Activated CD8-positive, alpha-beta T cell treated with anti-CD3 and anti-CD28 coated beads, Interleukin-2, amount 10 ng/mL, durations not matched to agents 7 days and 5 days (primary cell): Measurements from ENCODE around the gene COX7A2. TPM values are rescaled to one million over a fixed set of nuclear protein-coding genes. Genes with fewer than 3 reads are reported as not detected.

ENCODE experiments used
- ATAC-seq: fragments of 150-1000 bp; cut with Tn5 transposase; one replicate; pipeline ENCODE4 v1.10.0; 2021; ENCODE audit warnings: moderate library complexity
- CTCF ChIA-PET: fragments of 350-600 bp; sonication (Branson Sonifier 250); formaldehyde crosslinking; loops from one replicate; lab custom pipeline; 2021; ENCODE audit warnings: antibody characterized with exemption; lab: Charles Lee
- POLR2A ChIA-PET: fragments of 350-600 bp; sonication (Branson Sonifier 250); formaldehyde crosslinking; loops from one replicate; lab custom pipeline; 2021; ENCODE audit warnings: antibody characterized with exemption; lab: Charles Lee
- DNase-seq: peaks from one replicate; pipeline ENCODE4 v3.0.0-alpha.2; 2020
- H3K27ac Mint-ChIP-seq: one replicate; pipeline ENCODE4 v1.8.0; 2021; ENCODE audit warnings: mild to moderate bottlenecking, mixed read lengths
- H3K27me3 Mint-ChIP-seq: one replicate; pipeline ENCODE4 v1.8.0; 2021; ENCODE audit warnings: low read depth, mixed read lengths
- H3K36me3 Mint-ChIP-seq: one replicate; pipeline ENCODE4 v1.8.0; 2021; ENCODE audit warnings: low read depth, mixed read lengths
- H3K4me1 Mint-ChIP-seq: one replicate; pipeline ENCODE4 v1.8.0; 2021; ENCODE audit warnings: low read depth, mixed read lengths
- H3K4me3 Mint-ChIP-seq: one replicate; pipeline ENCODE4 v1.8.0; 2021; ENCODE audit warnings: mild to moderate bottlenecking, mixed read lengths
- H3K9me3 Mint-ChIP-seq: one replicate; pipeline ENCODE4 v1.8.0; 2022; ENCODE audit warnings: mixed read lengths; ENCODE audit not compliant: insufficient read depth
- total RNA-seq, 2 experiments: library from RNA; stranded (reverse); gene quantifications; one replicate each; pipeline ENCODE4 v1.2.3, GENCODE V29; 2021

COX7A2 gene
- total RNA-seq, result 100 to 1,000 TPM; 430 to 441 TPM

GRCh38 chr6:75243333-75244062 is at the start of gene COX7A2:
Gene COX7A2 (minus strand): TSS chr6:75243801. CDS start chr6:75243734, 67 bp downstream.
- H3K4me1 Mint-ChIP-seq, result peaks cover 18% of the 10 kb centered on the region
- ATAC-seq, result peak; percentile 98
- peak within 1 kb of the TSS; percentile 97 for H3K27ac Mint-ChIP-seq
- no peaks in the 10 kb centered on the region for H3K9me3 Mint-ChIP-seq
- H3K27me3 Mint-ChIP-seq, result peaks cover 21% of the 10 kb centered on the region
- ChIA-PET CTCF (interaction anchor here (0.8 to 1.9 kb wide), 6 partner anchors 14 to 54 kb away, joined by 3 to 10 read pairs (median 4); no protein-coding TSS in a partner anchor), POLR2A (interaction anchor here (0.7 to 1.9 kb wide), 19 partner anchors 9 to 455 kb away, joined by 3 to 50 read pairs (median 4); partner anchors contain the start of genes COL12A1, SENP6 and TMEM30A)
- H3K36me3 Mint-ChIP-seq, result peaks cover 26% of the 10 kb centered on the region
- DNase-seq, result peak; percentile 93
- H3K4me3 Mint-ChIP-seq, result peak within 1 kb of the TSS; percentile 95

- DNase-seq, result no peak
Observed at GRCh38 chr6:75292555-75292954, 49.0 kb upstream of the COX7A2 start.

GRCh38 chr6:75291744-75292143 is 48.1 kb upstream of the COX7A2 start:
- ChIA-PET CTCF (interaction anchor here (1.1 kb wide), 1 partner anchor 14 kb away, joined by 3 read pairs; no protein-coding TSS in a partner anchor), POLR2A (no interaction called here)
- Mint-ChIP-seq H3K27me3 (no peaks in the 10 kb centered on the region), H3K27ac (no peak overlapping the region), H3K4me1 (peaks cover 18% of the 10 kb centered on the region), H3K9me3 (no peaks in the 10 kb centered on the region), H3K4me3 (no peak overlapping the region), H3K36me3 (peaks cover 9% of the 10 kb centered on the region)
- DNase-seq (no peak), ATAC-seq (no peak)

More at GRCh38 chr6:75292555-75292954, 49.0 kb upstream of the COX7A2 start:
- ATAC-seq, result no peak
- peaks cover 5% of the 10 kb centered on the region for H3K36me3 Mint-ChIP-seq
- no peaks in the 10 kb centered on the region for H3K27me3 Mint-ChIP-seq
- POLR2A ChIA-PET, result no interaction called here
- no peak overlapping the region for H3K27ac Mint-ChIP-seq
- CTCF ChIA-PET, result no interaction called here
- H3K4me1 Mint-ChIP-seq, result peaks cover 10% of the 10 kb centered on the region
- no peak overlapping the region for H3K4me3 Mint-ChIP-seq
- H3K9me3 Mint-ChIP-seq, result no peaks in the 10 kb centered on the region

GRCh38 chr6:75291331-75291730 is 47.7 kb upstream of the COX7A2 start:
- peaks cover 22% of the 10 kb centered on the region for H3K4me1 Mint-ChIP-seq
- H3K27ac Mint-ChIP-seq, result no peak overlapping the region
- no peak overlapping the region for H3K4me3 Mint-ChIP-seq
- H3K9me3 Mint-ChIP-seq, result no peaks in the 10 kb centered on the region
- H3K36me3 Mint-ChIP-seq, result peaks cover 9% of the 10 kb centered on the region
- DNase-seq, result no peak
- POLR2A ChIA-PET, result no interaction called here
- CTCF ChIA-PET, result interaction anchor here (1.1 kb wide), 1 partner anchor 13 kb away, joined by 3 read pairs; no protein-coding TSS in a partner anchor
- no peak for ATAC-seq
- no peaks in the 10 kb centered on the region for H3K27me3 Mint-ChIP-seq

GRCh38 chr6:75290136-75290945 is 46.7 kb upstream of the COX7A2 start:
- Mint-ChIP-seq H3K27me3 (no peaks in the 10 kb centered on the region), H3K4me3 (no peak overlapping the region), H3K36me3 (peaks cover 10% of the 10 kb centered on the region), H3K27ac (no peak overlapping the region), H3K9me3 (no peaks in the 10 kb centered on the region), H3K4me1 (peaks cover 27% of the 10 kb centered on the region)
- ChIA-PET POLR2A (no interaction called here), CTCF (interaction anchor here (0.6 kb wide), 1 partner anchor 47 kb away, joined by 3 read pairs; the partner anchor contains the start of gene COX7A2)
- ATAC-seq, result no peak
- DNase-seq, result no peak

- ATAC-seq (no peak), DNase-seq (no peak)
- no peaks in the 10 kb centered on the region for H3K9me3 Mint-ChIP-seq
- no peaks in the 10 kb centered on the region for H3K27me3 Mint-ChIP-seq
- H3K4me1 Mint-ChIP-seq, result peaks cover 27% of the 10 kb centered on the region
- ChIA-PET POLR2A (no interaction called here), CTCF (interaction anchor here (1.8 kb wide), 1 partner anchor 20 kb away, joined by 4 read pairs; no protein-coding TSS in a partner anchor)
- no peak overlapping the region for H3K27ac Mint-ChIP-seq
- no peak overlapping the region for H3K4me3 Mint-ChIP-seq
- peaks cover 10% of the 10 kb centered on the region for H3K36me3 Mint-ChIP-seq
Observed at GRCh38 chr6:75288023-75288422, 44.4 kb upstream of the COX7A2 start.

GRCh38 chr6:75287424-75287823 is 43.8 kb upstream of the COX7A2 start:
- Mint-ChIP-seq H3K4me1 (peaks cover 31% of the 10 kb centered on the region), H3K27me3 (no peaks in the 10 kb centered on the region), H3K36me3 (peaks cover 10% of the 10 kb centered on the region), H3K9me3 (no peaks in the 10 kb centered on the region), H3K27ac (no peak overlapping the region), H3K4me3 (peak overlapping the region; percentile 5)
- POLR2A ChIA-PET, result no interaction called here
- no peak for DNase-seq
- CTCF ChIA-PET, result interaction anchor here (1.8 kb wide), 1 partner anchor 19 kb away, joined by 4 read pairs; no protein-coding TSS in a partner anchor
- ATAC-seq, result no peak

GRCh38 chr6:75286955-75287354 is 43.4 kb upstream of the COX7A2 start:
- Mint-ChIP-seq H3K4me3 (no peak overlapping the region), H3K27ac (no peak overlapping the region), H3K36me3 (peaks cover 10% of the 10 kb centered on the region), H3K27me3 (no peaks in the 10 kb centered on the region), H3K4me1 (peaks cover 34% of the 10 kb centered on the region), H3K9me3 (no peaks in the 10 kb centered on the region)
- DNase-seq, result no peak
- CTCF ChIA-PET, result no interaction called here
- POLR2A ChIA-PET, result interaction anchor here (0.6 kb wide), 1 partner anchor 19 kb away, joined by 3 read pairs; no protein-coding TSS in a partner anchor
- ATAC-seq, result no peak

- ChIA-PET POLR2A (interaction anchor here (0.6 to 3.3 kb wide), 7 partner anchors 14 to 1631 kb away, joined by 3 to 50 read pairs (median 4); partner anchors contain the start of genes COX7A2 and SENP6), CTCF (interaction anchor here (0.6 to 11.5 kb wide), 4 partner anchors 12 to 76 kb away, joined by 3 to 101 read pairs (median 6); no protein-coding TSS in a partner anchor)
- Mint-ChIP-seq H3K4me1 (peaks cover 39% of the 10 kb centered on the region), H3K4me3 (no peak overlapping the region), H3K36me3 (peaks cover 8% of the 10 kb centered on the region), H3K27ac (no peak overlapping the region), H3K9me3 (no peaks in the 10 kb centered on the region), H3K27me3 (no peaks in the 10 kb centered on the region)
- DNase-seq, result no peak
- ATAC-seq, result no peak
Observed at GRCh38 chr6:75285283-75285639, 41.7 kb upstream of the COX7A2 start.

- Mint-ChIP-seq H3K36me3 (peaks cover 12% of the 10 kb centered on the region), H3K27ac (no peak within 1 kb of the TSS), H3K9me3 (no peaks in the 10 kb centered on the region), H3K27me3 (no peaks in the 10 kb centered on the region), H3K4me3 (no peak within 1 kb of the TSS), H3K4me1 (peaks cover 44% of the 10 kb centered on the region)
- ATAC-seq, result peak; percentile 95
- DNase-seq, result peak; percentile 98
- POLR2A ChIA-PET, result interaction anchor here (0.6 to 3.3 kb wide), 7 partner anchors 14 to 317 kb away, joined by 3 to 50 read pairs (median 4); partner anchors contain the start of genes COX7A2 and SENP6
- CTCF ChIA-PET, result interaction anchor here (0.6 to 11.5 kb wide), 7 partner anchors 12 to 262 kb away, joined by 3 to 101 read pairs (median 5); no protein-coding TSS in a partner anchor
Observed at GRCh38 chr6:75284632-75285282, 41.2 kb upstream of the COX7A2 start, which contains the start of gene TMEM30A. Gene TMEM30A (minus strand): TSS chr6:75284792. CDS start chr6:75284638, 154 bp downstream.
